ENCODE data around the gene PKHD1. TPM values are rescaled to one million over a fixed set of nuclear protein-coding genes. Genes with fewer than 3 reads are reported as not detected.

The PKHD1 gene
- total RNA-seq: not detected in 2 replicates

GRCh38 chr6:52087498-52087999 is at the start of gene PKHD1:
PKHD1 (minus strand) TSS chr6:52087613; CDS start chr6:52084933, 2,680 bp downstream.

Small RNA genes within 50 kb of the gene (small RNA-seq; reads per million reads assigned to genes)
- gene RN7SL580P: not detected

Other genes starting within 250 kb of the PKHD1 start
- not detected in 2 replicates for gene IL17A, start 98.8 kb upstream of the PKHD1 start, total RNA-seq
- not detected in 2 replicates for gene IL17F, start 156.9 kb upstream of the PKHD1 start, total RNA-seq
- gene MCM3, start 197.1 kb upstream of the PKHD1 start, total RNA-seq: 101 and 136 TPM in 2 replicates